Activated CD8-positive, alpha-beta memory T cell treated with anti-CD3 and anti-CD28 coated beads, Interleukin-2, amount 50 U/mL, for 4 hours (primary cell): ENCODE measurements around the gene IL18R1.

Experiments
- DNase-seq: peaks from one replicate; pipeline ENCODE4 v3.0.0-alpha.2; 2020

Gene IL18R1

GRCh38 chr2:102345329-102345920 lies 10.2 kb upstream of the IL18R1 start:
- no peak for DNase-seq

- DNase-seq, result no peak
Measured at GRCh38 chr2:102346381-102347130, 9.0 kb upstream of the IL18R1 start.

GRCh38 chr2:102350137-102350793 lies 5.3 kb upstream of the IL18R1 start:
- no peak for DNase-seq

GRCh38 chr2:102356381-102356712 lies 751 bp downstream of the IL18R1 start:
- DNase-seq, result no peak

- DNase-seq, result no peak
Measured at GRCh38 chr2:102356741-102357140, 1.1 kb downstream of the IL18R1 start.

GRCh38 chr2:102357937-102358336 lies 2.3 kb downstream of the IL18R1 start:
- DNase-seq, result no peak

GRCh38 chr2:102358496-102358895 lies 2.9 kb downstream of the IL18R1 start:
- no peak for DNase-seq

- no peak for DNase-seq
Measured at GRCh38 chr2:102359527-102359926, 3.9 kb downstream of the IL18R1 start.

GRCh38 chr2:102361632-102362241 lies 6.1 kb downstream of the IL18R1 start:
- DNase-seq, result no peak

- no peak for DNase-seq
Measured at GRCh38 chr2:102365763-102366162, 10.2 kb downstream of the IL18R1 start.

- DNase-seq, result no peak
Measured at GRCh38 chr2:102366406-102367112, 11.0 kb downstream of the IL18R1 start.

- DNase-seq, result no peak
Measured at GRCh38 chr2:102367331-102367971, 11.9 kb downstream of the IL18R1 start.

GRCh38 chr2:102368461-102369109 lies 13.0 kb downstream of the IL18R1 start:
- DNase-seq, result no peak

GRCh38 chr2:102369866-102370265 lies 14.3 kb downstream of the IL18R1 start:
- DNase-seq, result no peak

GRCh38 chr2:102376052-102376591 lies 20.5 kb downstream of the IL18R1 start:
- no peak for DNase-seq

- no peak for DNase-seq
Measured at GRCh38 chr2:102383722-102384121, 28.1 kb downstream of the IL18R1 start.

- DNase-seq, result no peak
Measured at GRCh38 chr2:102385522-102385921, 29.9 kb downstream of the IL18R1 start.

- no peak for DNase-seq
Measured at GRCh38 chr2:102386004-102386403, 30.4 kb downstream of the IL18R1 start.

- no peak for DNase-seq
Measured at GRCh38 chr2:102386867-102387541, 31.4 kb downstream of the IL18R1 start.

- no peak for DNase-seq
Measured at GRCh38 chr2:102387763-102388546, 32.4 kb downstream of the IL18R1 start.
